ENCODE results near the gene HOXC9.

Gene HOXC9

DNA sequence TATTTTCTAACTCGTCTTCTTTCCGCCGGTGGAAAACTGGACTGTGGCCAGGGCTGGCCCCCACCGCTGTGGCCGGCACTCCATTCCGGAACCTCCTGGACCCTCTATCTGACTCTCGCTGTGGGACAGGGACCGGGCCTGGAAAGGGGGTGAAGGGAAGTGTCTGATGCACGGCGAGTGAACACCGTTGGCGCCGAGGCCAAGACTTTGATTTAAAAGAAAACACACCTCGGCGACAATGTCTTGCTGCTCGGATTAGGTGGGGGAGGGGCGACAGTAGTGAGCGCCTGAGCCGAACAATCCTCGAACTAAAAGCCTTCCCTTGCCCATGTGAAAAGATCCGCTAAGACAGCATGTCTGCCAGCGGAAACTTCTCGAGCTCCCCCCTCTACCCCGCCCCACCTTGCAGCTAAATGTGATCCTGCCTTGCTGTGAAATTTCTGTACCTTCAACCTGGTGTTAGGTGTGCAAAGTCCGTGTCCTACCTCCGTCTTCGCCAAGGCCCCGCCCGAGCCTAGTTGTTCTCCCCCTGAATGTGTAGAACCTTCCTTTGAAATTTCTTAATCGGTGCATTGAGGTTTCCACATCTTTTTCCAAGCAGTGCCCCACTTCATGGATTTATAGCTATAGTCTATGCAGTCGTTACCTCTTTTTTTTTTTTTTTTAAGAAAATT lies 24.3 kb upstream of the HOXC9 start:
- Histone ChIP-seq H3K4me2 (ENCODE audit: insufficient read depth, low read length) (no peak overlapping the region), H3K36me3 (ENCODE audit: insufficient read depth, low read length) (no peaks in the 10 kb centered on the region)
- no peak for DNase-seq

DNA sequence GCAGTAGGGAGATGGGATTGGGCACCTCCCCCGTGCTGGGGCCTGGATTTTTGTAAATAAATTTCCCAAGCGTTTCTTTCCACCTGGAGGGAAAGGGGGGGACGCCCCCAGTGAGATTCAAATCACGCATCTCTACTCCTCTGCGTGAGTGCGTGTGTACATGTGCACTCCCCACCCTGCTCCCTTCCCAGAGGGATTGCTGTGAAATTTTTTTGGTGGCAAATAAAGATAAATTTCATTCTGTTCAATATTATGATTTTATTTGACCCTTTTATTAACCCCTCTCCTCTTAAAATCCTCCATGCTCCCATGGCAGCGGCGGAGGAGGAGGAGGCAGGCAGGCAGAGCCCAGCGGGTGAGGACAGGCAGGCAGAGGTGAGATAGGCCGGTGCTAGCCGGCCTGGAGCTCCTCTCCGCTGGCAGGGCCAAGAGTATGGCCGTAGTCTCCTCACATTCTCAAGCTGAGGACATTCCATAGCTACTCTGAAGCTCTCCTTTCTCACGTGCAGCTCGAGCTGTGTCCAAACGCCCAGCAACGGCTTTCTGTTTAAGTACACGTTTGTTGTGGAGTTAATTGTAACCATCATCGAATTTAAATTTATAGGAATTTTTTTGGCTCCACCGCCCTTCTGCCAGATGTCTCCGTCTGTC lies 23.7 kb upstream of the HOXC9 start:
- no peaks in the 10 kb centered on the region for H4K20me1 ChIP-seq (ENCODE audit: insufficient read depth, low read length)
- no peaks in the 10 kb centered on the region for H3K9me3 ChIP-seq (ENCODE audit: insufficient read depth, low read length, severe bottlenecking)
- H3K79me2 ChIP-seq (ENCODE audit: insufficient read depth, low read length): no peaks in the 10 kb centered on the region
- ATAC-seq (ENCODE audit: insufficient read depth, low read depth): no peak
- peaks cover 45% of the 10 kb centered on the region for H3K27me3 ChIP-seq (ENCODE audit: insufficient read depth, low read length, poor library complexity)
- no peak for DNase-seq
- no peak overlapping the region for H3K4me3 ChIP-seq (ENCODE audit: low read depth in 1 of 2, low read length in 2 of 2)
- H3K36me3 ChIP-seq (ENCODE audit: insufficient read depth, low read length): no peaks in the 10 kb centered on the region
- no peak overlapping the region for H3K27ac ChIP-seq (ENCODE audit: low read length)
- H2AFZ ChIP-seq (ENCODE audit: low read depth, low read length): no peak overlapping the region
- H3K4me2 ChIP-seq (ENCODE audit: insufficient read depth, low read length): no peak overlapping the region
- no peak for TF ChIP-seq EZH2 (IDR thresholded peaks at IDR 0.05; ENCODE audit: borderline replicate concordance, low read depth, low read length, severe bottlenecking)
- TF ChIP-seq, protein P1, sequence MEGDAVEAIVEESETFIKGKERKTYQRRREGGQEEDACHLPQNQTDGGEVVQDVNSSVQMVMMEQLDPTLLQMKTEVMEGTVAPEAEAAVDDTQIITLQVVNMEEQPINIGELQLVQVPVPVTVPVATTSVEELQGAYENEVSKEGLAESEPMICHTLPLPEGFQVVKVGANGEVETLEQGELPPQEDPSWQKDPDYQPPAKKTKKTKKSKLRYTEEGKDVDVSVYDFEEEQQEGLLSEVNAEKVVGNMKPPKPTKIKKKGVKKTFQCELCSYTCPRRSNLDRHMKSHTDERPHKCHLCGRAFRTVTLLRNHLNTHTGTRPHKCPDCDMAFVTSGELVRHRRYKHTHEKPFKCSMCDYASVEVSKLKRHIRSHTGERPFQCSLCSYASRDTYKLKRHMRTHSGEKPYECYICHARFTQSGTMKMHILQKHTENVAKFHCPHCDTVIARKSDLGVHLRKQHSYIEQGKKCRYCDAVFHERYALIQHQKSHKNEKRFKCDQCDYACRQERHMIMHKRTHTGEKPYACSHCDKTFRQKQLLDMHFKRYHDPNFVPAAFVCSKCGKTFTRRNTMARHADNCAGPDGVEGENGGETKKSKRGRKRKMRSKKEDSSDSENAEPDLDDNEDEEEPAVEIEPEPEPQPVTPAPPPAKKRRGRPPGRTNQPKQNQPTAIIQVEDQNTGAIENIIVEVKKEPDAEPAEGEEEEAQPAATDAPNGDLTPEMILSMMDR (IDR thresholded peaks at IDR 0.05; ENCODE audit: borderline replicate concordance, extremely low read depth, low read length, poor library complexity, severe bottlenecking): no peak
- peaks cover 5% of the 10 kb centered on the region for H3K4me1 ChIP-seq (ENCODE audit: insufficient read depth, low read length)
- H3K9ac ChIP-seq (ENCODE audit: low read depth, low read length): no peak overlapping the region

More for the DNA sequence above, 24.3 kb upstream of the HOXC9 start:
- Histone ChIP-seq H3K79me2 (ENCODE audit: insufficient read depth, low read length) (no peaks in the 10 kb centered on the region), H3K9me3 (ENCODE audit: insufficient read depth, low read length, severe bottlenecking) (no peaks in the 10 kb centered on the region), H4K20me1 (ENCODE audit: insufficient read depth, low read length) (no peaks in the 10 kb centered on the region), H2AFZ (ENCODE audit: low read depth, low read length) (no peak overlapping the region), H3K4me1 (ENCODE audit: insufficient read depth, low read length) (peaks cover 5% of the 10 kb centered on the region), H3K27me3 (ENCODE audit: insufficient read depth, low read length, poor library complexity) (peaks cover 43% of the 10 kb centered on the region), H3K9ac (ENCODE audit: low read depth, low read length) (no peak overlapping the region), H3K27ac (ENCODE audit: low read length) (no peak overlapping the region), H3K4me3 (ENCODE audit: low read depth in 1 of 2, low read length in 2 of 2) (no peak overlapping the region)
- no peak for TF ChIP-seq EZH2 (IDR thresholded peaks at IDR 0.05; ENCODE audit: borderline replicate concordance, low read depth, low read length, severe bottlenecking)
- TF ChIP-seq, protein P1 (IDR thresholded peaks at IDR 0.05; ENCODE audit: borderline replicate concordance, extremely low read depth, low read length, poor library complexity, severe bottlenecking): no peak
- ATAC-seq (ENCODE audit: insufficient read depth, low read depth): no peak

DNA sequence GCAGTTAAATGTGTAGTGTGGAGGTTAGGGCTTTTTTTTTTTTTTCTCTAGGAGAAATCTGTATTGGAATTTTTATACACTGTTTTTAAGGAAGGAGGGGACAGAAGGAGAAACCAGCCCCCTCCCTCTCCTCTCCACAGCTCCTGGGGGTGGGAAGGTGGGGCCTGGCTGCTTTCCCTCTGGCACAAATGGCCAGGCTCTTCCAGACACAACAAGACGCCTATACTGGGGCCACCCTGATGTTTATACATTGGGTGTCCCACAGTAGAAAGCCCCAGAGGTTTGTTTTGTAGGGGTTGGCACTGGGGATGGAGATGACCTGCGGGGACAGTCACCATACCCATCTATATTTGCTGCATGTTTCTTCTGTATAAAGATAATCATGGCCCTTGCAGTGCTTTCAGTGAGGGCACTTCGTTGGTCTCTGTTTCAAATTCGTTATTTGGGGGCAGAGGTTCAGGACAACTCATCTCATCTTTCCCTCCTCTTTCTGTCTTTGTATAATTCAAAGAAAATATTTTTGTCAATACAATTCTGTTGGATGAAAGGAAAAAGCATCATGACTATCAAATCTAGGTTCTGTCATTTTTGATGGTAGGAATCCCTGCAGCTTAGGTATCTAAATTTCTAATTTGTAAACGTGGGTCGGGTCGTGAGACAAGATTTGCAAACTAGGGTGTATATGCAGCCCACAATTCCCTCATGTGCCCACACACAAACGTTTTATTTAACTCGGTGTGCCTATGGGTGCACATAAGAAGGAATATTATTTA lies 23.0 kb upstream of the HOXC9 start:
- H3K4me3 ChIP-seq (ENCODE audit: low read depth in 1 of 2, low read length in 2 of 2): no peak overlapping the region
- no peak for DNase-seq
- H3K9ac ChIP-seq (ENCODE audit: low read depth, low read length): no peak overlapping the region
- TF ChIP-seq, protein P1 (IDR thresholded peaks at IDR 0.05; ENCODE audit: borderline replicate concordance, extremely low read depth, low read length, poor library complexity, severe bottlenecking): no peak
- TF ChIP-seq EZH2 (IDR thresholded peaks at IDR 0.05; ENCODE audit: borderline replicate concordance, low read depth, low read length, severe bottlenecking): no peak
- no peak overlapping the region for H2AFZ ChIP-seq (ENCODE audit: low read depth, low read length)
- H3K79me2 ChIP-seq (ENCODE audit: insufficient read depth, low read length): no peaks in the 10 kb centered on the region
- no peaks in the 10 kb centered on the region for H3K9me3 ChIP-seq (ENCODE audit: insufficient read depth, low read length, severe bottlenecking)
- H4K20me1 ChIP-seq (ENCODE audit: insufficient read depth, low read length): no peaks in the 10 kb centered on the region
- H3K36me3 ChIP-seq (ENCODE audit: insufficient read depth, low read length): no peaks in the 10 kb centered on the region
- no peak overlapping the region for H3K4me2 ChIP-seq (ENCODE audit: insufficient read depth, low read length)
- peaks cover 45% of the 10 kb centered on the region for H3K27me3 ChIP-seq (ENCODE audit: insufficient read depth, low read length, poor library complexity)
- no peak for ATAC-seq (ENCODE audit: insufficient read depth, low read depth)
- H3K4me1 ChIP-seq (ENCODE audit: insufficient read depth, low read length): peaks cover 5% of the 10 kb centered on the region
- H3K27ac ChIP-seq (ENCODE audit: low read length): no peak overlapping the region
